HG02623 (cell line): ENCODE data around the gene LDB3.

ENCODE experiments used
- ATAC-seq: cut with Tn5 transposase; IDR thresholded peaks from one replicate; pipeline ENCODE4 v1.9.1; 2021; ENCODE audit warnings: moderate library complexity; ENCODE audit not compliant: unreplicated experiment

LDB3 gene

GRCh38 chr10:86705139-86705538, 36.8 kb downstream of the LDB3 start:
- no peak for ATAC-seq

GRCh38 chr10:86705905-86706304, 37.6 kb downstream of the LDB3 start:
- no peak for ATAC-seq

DNA sequence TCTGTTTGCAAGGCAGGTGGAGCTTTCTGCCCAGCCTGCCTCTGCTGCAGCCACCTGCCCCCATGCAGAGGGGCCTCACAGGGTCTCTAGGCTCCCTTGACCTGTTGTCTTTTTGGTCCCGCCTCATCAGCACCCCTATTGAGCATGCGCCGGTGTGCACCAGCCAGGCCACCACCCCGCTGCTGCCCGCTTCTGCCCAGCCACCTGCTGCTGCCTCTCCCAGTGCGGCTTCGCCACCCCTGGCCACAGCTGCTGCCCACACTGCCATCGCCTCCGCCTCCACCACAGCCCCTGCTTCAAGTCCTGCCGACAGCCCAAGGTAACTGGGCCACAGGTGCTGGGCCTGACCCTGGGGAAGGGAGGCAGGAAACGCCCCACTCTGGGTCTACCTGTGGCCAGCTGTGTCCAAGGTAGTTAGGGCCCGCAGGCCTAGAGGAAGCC, 38.1 kb downstream of the LDB3 start:
- no peak for ATAC-seq

- ATAC-seq: no peak
Measured at GRCh38 chr10:86706977-86707376, 38.7 kb downstream of the LDB3 start.

DNA sequence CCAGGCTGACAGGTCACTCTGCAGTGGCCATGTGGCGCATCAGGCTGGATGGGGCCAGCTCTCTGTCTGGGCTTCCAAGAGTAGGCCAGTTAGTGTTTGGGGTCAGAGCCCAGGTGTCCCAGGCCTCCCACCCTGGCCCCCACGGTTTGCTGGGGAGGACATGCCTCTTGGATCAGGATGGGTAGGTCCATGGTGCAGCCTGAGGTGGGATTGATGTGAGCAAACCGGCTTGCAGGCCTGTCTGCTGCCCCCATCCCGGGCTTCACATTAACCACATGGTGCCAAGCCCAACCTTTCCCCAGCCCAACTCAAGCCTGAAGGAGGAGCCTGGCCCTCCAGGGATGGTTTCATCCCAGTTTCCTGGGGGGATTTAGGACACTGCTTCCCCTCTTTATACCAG, 39.2 kb downstream of the LDB3 start:
- ATAC-seq: no peak

- ATAC-seq: no peak
Measured at GRCh38 chr10:86708068-86708782, 39.9 kb downstream of the LDB3 start.

GRCh38 chr10:86708783-86709380, 40.6 kb downstream of the LDB3 start:
- ATAC-seq: no peak

DNA sequence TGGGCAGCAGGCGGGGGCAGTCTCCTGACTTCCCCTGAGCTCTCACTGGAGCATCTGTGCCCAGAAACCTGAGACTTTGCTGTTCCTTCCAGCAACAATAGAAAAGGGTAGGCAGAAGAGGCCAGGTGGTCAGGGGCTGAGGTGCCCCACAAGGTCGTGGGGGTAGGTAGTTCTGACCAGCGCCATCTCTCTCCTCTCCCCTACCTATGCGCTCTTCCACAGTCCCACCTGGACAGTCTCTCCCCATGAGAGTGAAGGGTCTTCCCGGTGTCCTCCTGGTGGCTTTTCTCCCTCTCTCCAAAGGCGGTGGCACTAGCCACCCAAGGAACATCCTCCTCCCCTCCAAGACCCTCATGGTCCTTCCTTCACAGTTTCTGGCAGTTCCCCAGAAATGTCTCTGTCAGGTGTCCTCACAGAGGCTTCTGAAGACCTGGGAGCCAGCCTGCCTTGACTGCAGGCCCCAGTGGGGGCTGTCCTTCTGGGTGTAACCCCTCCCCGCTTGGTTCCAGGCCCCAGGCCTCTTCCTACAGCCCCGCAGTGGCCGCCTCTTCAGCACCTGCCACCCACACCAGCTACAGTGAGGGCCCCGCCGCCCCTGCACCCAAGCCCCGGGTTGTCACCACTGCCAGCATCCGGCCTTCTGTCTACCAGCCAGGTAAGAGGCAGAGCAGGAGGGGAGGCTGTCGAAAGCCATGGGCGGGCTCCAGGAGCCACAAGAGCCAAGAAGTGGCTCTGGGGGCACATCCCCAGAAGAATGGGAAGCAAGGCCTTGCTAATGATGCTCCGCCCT, 41.3 kb downstream of the LDB3 start:
- ATAC-seq: no peak

DNA sequence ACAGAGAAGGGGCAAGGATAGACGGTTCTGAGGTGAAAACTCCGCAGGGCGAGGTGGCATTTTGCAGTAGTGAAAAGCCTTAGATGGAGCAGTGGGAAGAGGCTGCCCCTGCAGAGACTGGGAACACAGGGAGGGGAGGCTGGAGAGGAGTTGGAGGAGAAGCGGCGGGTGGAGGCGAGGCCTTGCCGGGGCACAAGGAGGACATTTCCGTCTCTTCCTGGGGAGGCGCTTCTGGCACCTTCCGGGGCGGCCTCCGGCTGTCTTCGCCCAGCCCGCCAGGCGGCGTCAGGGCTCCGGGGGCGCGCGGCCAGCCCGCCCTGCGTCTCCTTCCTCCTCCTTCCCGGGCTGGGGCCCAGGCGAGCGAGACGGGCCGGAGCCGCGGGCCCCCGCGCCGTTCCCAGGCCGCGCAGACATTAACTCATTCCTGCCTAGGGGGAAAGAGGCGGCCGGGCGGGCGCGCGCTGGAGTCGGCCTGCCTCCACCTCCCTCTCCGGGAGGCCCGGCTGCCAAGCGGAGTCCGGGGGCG, 42.7 kb downstream of the LDB3 start:
- peak; percentile 81 for ATAC-seq

DNA sequence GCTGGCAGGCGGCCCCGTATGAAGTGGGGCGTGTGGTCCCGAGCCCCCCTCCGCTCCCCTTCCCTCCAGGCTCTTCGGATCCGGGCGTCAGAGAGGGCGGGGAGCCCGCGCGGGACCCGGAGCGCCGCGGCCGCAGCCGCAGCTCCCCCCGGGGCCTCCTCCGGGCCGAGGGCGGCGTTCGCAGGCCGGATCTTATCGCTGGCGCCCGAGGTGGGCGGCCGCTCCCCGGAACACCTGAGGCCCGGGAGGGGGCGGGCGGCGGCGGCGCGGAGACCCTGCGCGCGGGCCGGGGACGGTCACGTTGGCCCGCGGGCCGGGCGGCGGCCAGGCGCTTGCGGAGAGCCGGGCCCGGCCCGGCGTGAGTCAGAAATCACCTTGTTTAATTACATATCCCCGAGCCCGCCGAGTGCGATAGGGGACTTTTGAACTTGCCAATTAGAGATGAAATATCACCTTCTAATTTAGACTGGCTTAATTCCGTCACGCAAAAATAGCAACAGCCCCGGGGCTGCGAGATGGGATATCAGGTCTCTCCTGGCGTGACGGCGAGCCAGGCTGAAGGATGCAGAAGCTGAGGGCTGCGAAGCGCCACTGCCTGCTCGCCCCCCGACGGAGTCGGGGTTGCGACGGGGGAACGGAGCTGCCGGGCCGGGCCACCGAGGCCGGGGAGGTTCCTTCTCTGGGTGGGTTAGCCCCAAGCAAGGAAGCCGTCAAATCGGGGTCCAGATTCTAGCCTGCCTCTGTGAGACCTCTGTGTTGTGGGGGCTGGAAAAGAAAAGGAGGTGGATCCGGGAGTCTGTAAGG, 43.4 kb downstream of the LDB3 start:
- ATAC-seq: peak; percentile 42

- ATAC-seq: peak; percentile 11
Measured at GRCh38 chr10:86712317-86712707, 44.0 kb downstream of the LDB3 start.

GRCh38 chr10:86715156-86715795, 47.0 kb downstream of the LDB3 start:
- ATAC-seq: no peak

DNA sequence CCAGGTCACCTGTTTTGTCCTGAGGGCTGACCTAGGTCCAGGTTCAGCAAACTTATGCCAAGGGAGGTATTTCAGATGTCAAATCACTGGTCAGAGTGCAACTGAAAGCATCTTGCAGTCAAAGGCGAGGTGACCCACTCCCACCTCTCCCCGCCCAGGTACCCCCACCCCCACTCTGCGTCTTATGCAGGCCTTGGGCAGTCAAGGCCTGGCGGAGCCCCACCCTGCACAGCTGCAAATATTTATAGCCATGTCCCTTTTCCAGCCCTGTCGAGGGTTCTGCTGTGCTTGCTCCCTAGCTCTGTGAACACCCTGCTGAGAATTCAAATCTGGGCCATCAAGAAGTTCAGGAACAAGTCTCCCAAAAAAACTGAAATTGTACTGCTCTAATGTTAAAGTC, 47.5 kb downstream of the LDB3 start:
- no peak for ATAC-seq

DNA sequence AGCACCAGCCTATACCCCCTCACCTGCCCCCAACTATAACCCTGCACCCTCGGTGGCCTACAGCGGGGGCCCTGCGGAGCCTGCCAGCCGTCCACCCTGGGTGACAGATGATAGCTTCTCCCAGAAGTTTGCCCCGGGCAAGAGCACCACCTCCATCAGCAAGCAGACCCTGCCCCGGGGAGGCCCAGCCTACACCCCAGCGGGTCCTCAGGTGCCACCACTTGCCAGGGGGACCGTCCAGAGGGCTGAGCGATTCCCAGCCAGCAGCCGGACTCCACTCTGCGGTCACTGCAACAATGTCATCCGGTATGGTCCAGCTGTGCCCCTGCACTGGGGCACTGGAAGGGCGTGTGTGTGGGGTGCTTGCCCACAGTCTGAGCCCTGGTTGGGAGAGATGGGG, 48.2 kb downstream of the LDB3 start:
- no peak for ATAC-seq

GRCh38 chr10:86718556-86718955, 50.2 kb downstream of the LDB3 start:
- ATAC-seq: no peak

DNA sequence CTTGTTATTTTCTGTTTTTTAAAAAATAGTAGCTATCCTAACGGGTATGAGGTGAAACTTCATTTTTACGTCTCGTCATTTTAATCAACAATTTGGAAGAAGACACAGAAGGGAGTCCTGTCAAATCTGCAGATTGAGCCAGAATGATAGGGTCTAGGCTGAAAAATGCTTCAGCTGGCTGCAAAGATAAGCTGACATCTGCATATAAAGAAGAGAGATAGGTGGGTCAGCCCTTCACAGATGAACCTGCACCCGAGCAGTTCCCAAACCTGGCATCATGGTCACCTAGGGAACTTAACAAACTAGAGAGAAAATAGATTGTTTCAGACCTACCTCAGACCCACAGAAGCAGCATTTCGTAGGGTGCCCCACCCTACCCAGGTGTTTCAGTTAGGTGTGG, 52.9 kb downstream of the LDB3 start:
- no peak for ATAC-seq

- ATAC-seq: no peak
Measured at GRCh38 chr10:86723009-86723408, 54.7 kb downstream of the LDB3 start.

GRCh38 chr10:86724445-86724844, 56.1 kb downstream of the LDB3 start:
- ATAC-seq: no peak

- no peak for ATAC-seq
Measured at GRCh38 chr10:86725980-86726676, 57.8 kb downstream of the LDB3 start.

DNA sequence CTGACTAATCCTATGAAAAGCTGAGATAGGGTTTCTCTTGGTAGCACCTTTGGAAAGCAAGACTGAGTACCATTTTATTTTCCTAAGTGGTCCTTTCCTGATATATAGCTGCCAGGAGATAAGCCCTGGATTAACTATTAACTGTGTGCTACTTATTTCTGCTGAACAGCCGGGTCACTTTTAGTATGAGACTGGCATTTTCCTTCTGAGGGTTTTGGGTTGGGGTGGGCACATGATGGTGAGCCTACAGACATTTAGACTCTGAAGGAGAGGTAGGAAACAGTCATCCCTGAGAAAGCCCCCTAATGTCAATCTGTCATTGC, 58.3 kb downstream of the LDB3 start:
- no peak for ATAC-seq
